ENCODE measurements around the gene CFDP1.

DNA sequence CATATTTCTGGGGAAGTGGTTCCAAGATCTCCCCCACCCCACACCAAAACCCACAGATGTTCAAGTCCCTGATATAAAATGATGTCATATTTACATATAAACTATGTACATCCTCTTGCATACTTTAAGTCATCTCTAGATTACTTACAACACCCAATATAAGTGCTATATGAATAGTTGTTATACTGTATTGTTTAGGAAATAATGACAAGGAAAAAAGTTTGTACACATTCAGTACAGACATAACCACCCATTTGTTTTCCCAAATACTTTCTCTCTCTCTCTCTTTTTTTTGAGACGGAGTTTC, 11.5 kb downstream of the CFDP1 start:
- TF ChIP-seq, protein P1, sequence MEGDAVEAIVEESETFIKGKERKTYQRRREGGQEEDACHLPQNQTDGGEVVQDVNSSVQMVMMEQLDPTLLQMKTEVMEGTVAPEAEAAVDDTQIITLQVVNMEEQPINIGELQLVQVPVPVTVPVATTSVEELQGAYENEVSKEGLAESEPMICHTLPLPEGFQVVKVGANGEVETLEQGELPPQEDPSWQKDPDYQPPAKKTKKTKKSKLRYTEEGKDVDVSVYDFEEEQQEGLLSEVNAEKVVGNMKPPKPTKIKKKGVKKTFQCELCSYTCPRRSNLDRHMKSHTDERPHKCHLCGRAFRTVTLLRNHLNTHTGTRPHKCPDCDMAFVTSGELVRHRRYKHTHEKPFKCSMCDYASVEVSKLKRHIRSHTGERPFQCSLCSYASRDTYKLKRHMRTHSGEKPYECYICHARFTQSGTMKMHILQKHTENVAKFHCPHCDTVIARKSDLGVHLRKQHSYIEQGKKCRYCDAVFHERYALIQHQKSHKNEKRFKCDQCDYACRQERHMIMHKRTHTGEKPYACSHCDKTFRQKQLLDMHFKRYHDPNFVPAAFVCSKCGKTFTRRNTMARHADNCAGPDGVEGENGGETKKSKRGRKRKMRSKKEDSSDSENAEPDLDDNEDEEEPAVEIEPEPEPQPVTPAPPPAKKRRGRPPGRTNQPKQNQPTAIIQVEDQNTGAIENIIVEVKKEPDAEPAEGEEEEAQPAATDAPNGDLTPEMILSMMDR (conservative IDR thresholded peaks at IDR 0.05; ENCODE audit: low read depth, low read length), result no peak
- no peak for TF ChIP-seq EZH2phosphoT487 (IDR thresholded peaks at IDR 0.05; ENCODE audit: borderline replicate concordance, low read length)
- no peak for TF ChIP-seq EZH2 (IDR thresholded peaks at IDR 0.05; ENCODE audit: low read length, unreplicated experiment)

Measured in PC-3 (cell line).